ENCODE measurements around the gene BRIP1.
"Not testable (repeated sequence)": the region's sequence is repeated elsewhere in the genome, so short reads cannot be mapped to it uniquely, and the experiment has no call there.

Gene BRIP1

GRCh38 chr17:61686113-61686512, 177.2 kb downstream of the BRIP1 start:
- no peak for DNase-seq

- DNase-seq, result no peak
Measured at GRCh38 chr17:61684818-61685217, 178.5 kb downstream of the BRIP1 start.

DNA sequence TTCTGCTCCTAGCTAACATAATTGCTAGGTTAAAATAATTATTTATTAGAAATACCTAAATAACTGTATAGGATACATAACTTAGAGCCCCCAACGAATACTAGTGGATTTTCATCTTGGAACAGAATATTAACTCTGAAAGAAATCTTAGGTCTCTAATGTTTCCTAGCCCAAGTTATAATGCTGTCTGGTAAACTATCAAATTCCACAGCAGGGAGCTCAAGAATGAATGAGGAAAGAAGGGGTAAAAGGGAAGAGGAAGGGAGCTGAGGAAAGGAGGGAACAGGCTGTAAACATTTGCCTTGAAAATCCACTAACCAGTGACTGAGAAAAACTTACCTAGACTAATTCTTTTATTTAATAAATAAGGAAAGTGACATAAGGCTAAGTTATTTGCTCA, 179.2 kb downstream of the BRIP1 start:
- DNase-seq, result no peak

- DNase-seq, result no peak
Measured at GRCh38 chr17:61683466-61683865, 179.9 kb downstream of the BRIP1 start.

- no peak for DNase-seq
Measured at GRCh38 chr17:61680921-61681320, 182.4 kb downstream of the BRIP1 start.

- no peak for DNase-seq
Measured at GRCh38 chr17:61678339-61678738, 185.0 kb downstream of the BRIP1 start.

GRCh38 chr17:61677150-61677811, 186.0 kb downstream of the BRIP1 start:
- not testable (repeated sequence) for DNase-seq

DNA sequence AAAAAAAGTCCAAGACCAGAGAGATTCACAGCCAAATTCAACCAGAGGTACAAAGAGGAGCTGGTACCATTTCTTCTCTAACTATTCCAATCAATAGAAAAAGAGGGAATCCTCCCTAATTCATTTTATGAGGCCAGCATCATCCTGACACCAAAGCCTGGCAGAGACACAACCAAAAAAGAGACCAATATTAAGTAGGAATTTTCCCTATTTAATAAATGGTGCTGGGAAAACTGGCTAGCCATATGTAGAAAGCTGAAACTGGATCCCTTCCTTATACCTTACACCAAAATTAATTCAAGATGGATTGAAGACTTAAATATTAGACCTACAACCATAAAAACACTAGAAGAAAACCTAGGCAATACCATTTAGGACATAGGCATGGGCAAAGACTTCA, 186.8 kb downstream of the BRIP1 start:
- DNase-seq, result not testable (repeated sequence)

DNA sequence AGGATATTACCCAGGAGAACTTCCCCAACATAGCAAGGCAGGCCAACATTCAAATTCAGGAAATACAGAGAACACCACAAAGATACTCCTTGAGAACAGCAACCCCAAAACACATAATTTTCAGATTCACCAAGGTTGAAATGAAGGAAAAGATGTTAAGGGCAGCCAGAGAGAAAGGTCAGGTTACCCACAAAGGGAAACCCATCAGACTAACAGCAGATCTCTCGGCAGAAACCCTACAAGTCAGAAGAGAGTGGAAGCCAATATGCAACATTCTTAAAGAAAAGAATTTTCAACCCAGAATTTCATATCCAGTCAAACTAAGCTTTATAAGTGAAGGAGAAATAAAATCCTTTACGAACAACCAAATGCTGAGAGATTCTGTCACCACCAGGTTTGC, 188.7 kb downstream of the BRIP1 start:
- not testable (repeated sequence) for DNase-seq

DNA sequence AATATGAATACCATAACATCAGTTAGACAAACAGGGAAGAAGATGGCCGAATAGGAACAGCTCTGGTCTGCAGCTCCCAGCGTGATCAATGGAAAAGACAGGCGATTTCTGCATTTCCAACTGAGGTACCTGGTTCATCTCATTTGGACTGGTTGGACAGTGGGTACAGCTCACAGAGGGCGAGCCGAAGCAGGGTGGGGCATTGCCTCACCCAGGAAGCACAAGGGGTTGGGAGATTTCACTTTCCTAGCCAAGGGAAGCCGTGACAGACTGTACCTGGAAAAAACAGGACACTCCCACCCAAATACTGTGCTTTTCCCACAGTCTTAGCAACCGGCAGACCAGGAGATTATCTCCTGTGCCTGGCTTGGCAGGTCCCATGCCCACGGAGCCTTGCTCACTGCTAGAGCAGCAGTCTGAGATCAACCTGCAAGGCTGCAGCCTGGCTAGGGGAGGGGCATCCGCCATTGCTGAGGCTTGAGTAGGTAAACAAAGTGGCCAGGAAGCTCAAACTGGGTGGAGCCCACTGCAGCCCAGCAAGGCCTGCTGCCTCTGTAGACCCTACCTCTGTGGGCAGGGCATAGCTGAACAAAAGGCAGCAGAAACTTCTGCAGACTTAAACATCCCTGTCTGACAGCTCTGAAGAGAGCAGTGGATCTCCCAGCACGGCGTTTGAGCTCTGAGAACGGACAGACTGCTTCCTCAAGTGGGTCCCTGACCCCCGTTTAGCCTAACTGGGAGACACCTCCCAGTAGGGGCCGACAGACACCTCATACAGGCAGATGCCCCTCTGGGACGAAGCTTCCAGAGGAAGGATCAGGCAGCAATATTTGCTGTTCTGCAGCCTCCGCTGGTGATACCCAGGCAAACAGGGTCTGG, 190.1 kb downstream of the BRIP1 start:
- not testable (repeated sequence) for DNase-seq

DNA sequence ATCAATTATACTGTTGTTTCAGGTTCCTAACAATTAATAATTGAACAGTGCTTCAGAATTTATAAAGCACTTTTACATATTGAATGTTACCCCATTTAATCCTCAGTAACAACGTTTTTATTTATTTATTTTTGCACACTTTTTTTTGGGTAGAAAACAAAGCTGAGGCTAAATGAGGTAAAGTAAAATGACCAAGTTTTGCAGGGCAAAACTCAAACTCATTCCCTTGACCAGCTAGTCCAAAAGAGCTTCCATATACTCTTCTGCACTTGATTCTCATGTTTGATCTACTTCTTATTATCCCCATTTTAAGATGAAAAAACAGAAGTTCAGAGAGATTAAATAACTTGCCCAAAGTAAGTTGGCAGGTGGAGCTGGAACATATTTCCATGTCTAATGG, 191.2 kb downstream of the BRIP1 start:
- no peak for DNase-seq

DNA sequence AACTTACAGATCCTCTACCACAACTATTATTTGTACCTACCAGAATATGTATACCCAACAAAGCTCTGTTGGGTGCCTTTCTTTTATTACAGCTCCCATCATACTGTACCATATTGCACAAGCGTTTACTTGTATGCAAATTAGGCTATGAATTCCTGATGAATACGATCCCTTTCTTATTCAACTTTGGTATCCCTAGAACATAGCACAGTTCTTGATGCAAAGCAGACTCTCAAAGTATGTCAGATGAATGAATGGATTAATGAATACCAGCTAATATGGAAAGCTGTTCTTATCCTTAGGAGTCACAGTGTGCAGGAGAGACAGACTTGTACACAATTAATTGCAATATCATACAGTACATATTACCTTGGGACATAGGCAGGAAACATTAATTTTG, 192.6 kb downstream of the BRIP1 start:
- DNase-seq, result no peak

DNA sequence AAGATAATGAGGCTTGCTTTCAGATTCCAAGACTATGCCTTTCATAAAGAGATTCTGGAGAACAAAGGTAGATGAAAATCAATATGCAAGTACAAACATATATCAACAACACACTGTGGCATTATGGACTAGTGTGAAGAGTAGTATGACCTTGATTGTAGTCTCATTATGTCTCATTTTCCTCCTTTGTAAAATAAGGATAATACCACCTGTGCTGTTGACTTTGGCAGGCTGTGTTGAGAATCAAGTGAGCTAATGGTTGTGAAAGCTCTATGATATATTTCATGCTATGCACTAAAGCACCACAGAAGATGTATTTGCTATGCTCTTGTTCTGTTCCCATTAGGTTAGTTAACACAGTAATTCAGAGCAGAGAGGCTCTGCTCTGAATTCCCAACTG, 193.8 kb downstream of the BRIP1 start:
- DNase-seq, result no peak

DNA sequence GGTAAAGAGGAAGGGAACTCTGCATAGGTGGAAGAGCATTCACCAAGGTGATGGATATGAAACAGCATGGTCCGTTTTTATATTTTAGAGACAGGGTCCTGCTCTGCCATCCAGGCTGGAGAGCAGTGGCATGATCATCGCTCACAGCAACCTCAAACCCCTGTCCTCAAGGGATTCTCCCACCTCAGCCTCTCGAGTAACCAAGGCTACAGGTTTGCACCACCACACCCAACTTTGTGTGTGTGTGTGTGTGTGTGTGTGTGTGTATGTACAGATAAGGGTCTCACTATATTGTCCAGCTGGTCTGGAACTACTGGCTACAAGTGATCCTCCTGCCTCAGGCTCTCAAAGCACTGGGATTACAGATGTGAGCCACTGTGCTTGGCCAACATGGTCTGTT, 194.8 kb downstream of the BRIP1 start:
- DNase-seq, result no peak

GRCh38 chr17:61666406-61667088, 196.8 kb downstream of the BRIP1 start:
- DNase-seq, result not testable (repeated sequence)

DNA sequence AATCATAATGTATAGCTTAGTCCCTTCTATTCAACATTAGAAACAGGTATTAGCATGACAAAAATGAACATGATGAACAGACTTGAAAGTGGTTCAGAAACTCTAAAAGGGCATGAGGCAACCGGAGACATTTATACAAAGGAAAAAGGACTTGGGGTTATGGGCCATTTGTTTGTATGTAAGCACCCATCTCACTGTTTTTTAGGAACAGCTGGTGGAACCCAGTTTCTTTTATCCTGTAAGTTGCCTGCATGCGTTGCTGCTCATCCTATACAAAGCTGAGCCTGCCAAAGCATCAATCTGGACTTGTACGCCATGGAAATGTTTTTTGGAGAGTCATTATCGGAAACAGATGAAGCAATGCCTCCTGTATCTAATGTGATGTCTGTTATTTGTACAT, 200.0 kb downstream of the BRIP1 start:
- no peak for DNase-seq

DNA sequence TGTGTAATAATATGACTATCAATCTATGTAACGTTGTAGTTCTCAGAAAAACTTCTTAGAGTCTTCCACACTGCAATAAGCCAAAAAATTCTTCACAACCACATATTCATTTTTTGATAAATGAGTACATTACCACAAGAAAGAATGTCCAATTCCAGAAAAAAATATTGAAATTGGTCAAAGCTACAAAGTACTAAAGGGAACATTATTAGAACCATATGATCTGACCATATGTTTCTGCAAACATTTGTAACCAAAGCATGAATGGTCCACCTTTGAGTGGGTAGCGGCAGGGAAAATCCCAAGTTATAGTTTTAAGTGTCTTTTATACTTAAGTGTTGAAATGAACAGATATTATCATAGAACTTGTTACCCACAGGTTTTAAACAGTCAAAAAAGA, 200.6 kb downstream of the BRIP1 start:
- no peak for DNase-seq

- no peak for DNase-seq
Measured at GRCh38 chr17:61662186-61662585, 201.1 kb downstream of the BRIP1 start.

DNA sequence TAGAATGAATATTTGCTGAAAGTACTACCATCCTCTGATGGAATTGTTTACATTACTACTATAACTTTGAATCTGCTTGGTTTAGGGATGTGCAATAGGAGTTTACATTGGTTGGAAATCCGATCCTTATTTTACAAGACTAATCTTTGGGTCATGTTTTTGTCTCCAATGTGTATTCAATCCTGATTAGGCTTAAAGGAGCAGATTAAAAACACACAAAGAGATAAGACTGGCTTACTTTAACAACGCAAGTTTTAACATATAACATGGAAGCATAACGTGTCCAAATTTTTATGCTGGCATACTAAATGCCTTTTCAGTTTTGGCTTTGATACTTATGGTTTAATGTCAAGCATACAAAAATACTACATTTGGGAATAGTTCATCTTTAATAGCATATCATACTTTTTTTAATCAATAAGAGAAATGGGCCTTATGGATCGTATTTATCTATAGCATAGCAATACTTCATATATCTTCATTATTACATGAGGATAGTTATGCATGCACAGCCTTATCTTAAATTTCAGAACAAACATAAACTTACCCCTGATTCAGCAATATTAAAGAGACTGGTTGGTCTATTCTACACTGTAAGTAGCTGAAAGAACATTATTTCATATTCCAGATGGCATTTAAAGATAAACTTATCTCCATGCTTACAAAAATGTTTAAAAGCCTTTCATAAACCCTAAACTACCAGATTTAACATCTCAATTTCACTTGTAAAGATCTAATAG, 202.4 kb downstream of the BRIP1 start:
- DNase-seq, result no peak

DNA sequence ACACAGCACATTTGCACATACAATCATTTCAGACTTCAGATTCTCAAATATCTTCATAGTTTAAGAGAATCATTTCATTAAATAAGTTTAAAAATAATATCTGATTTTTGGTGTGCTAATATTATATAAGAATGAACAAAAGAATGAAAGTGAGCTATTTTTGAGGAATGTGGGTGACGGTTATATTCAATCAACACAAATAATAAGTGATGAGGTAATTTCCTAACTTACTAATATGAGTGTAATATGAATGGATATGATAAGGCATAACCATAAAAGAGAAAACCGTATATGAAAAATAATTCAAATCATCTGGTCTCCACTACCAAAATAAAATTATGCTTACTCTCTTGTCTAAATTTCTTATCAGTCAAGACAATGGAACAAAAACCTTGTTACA, 203.9 kb downstream of the BRIP1 start:
- no peak for DNase-seq

- no peak for DNase-seq
Measured at GRCh38 chr17:61658183-61658582, 205.1 kb downstream of the BRIP1 start.

GRCh38 chr17:61657338-61657737, 206.0 kb downstream of the BRIP1 start:
- DNase-seq, result no peak

DNA sequence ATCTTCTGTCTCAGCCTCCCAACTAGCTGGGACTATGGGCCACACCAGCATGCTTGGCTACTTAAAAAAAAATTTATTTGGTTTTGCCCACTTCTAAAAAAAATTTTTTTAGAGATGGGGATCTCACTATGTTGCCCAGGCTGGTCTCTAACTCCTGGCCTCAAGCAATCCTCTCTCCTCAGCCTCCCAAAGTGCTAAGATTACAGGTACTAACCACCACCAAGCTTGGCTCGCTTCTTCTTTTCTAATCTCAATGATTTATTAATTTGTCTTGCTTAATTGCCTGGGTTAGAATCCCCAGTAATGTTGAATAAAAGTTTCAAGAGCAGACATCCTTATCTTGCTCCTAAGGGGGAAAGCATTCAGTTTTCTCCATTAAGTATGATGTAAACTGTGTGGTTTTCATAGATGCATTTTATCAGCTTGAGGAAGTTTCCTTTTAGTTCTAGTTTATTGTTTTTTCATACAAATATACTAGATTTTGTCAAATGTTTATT, 206.6 kb downstream of the BRIP1 start:
- no peak for DNase-seq
